ENCODE measurements around the gene UBE2H.

The UBE2H gene

GRCh38 chr7:129882531-129882930 lies 70.2 kb downstream of the UBE2H start:
- Histone ChIP-seq H2AFZ (ENCODE audit: low read length) (no peak overlapping the region), H3K79me2 (ENCODE audit: low read length) (peaks cover 85% of the 10 kb centered on the region), H3K9me2 (replicated peaks; ENCODE audit: insufficient read depth, low read length) (no peaks in the 10 kb centered on the region), H3K4me3 (ENCODE audit: low read length) (no peak overlapping the region), H3K4me1 (ENCODE audit: low read length) (peaks cover 8% of the 10 kb centered on the region; the same call in 1 of the 2 replicates), H3K4me2 (ENCODE audit: low read depth, low read length) (no peak overlapping the region), H3F3A (ENCODE audit: insufficient read depth, low read length) (no peaks in the 10 kb centered on the region), H3K9ac (ENCODE audit: low read length) (no peak overlapping the region), H3K27ac (ENCODE audit: low read length) (no peak overlapping the region), H4K20me1 (ENCODE audit: insufficient read depth, low read length) (peaks cover 8% of the 10 kb centered on the region), H3K36me3 (replicated peaks; ENCODE audit: insufficient read depth, low read length) (peaks cover 13% of the 10 kb centered on the region), H3K27me3 (replicated peaks; ENCODE audit: insufficient read depth, low read length) (no peaks in the 10 kb centered on the region), H3K9me3 (replicated peaks; ENCODE audit: insufficient read depth, low read length) (no peaks in the 10 kb centered on the region)
- DNase-seq, result no peak
- TF ChIP-seq EZH2phosphoT487 (IDR thresholded peaks at IDR 0.05; ENCODE audit: low read length) (no peak), CTCF (IDR thresholded peaks at IDR 0.05; ENCODE audit: low read length) (no peak), EZH2 (optimal IDR thresholded peaks at IDR 0.05; ENCODE audit: low read depth, low read length) (no peak)

GRCh38 chr7:129877146-129877792 lies 75.5 kb downstream of the UBE2H start:
- DNase-seq, result no peak
- Histone ChIP-seq H3K9me2 (replicated peaks; ENCODE audit: insufficient read depth, low read length) (no peaks in the 10 kb centered on the region), H3K9ac (ENCODE audit: low read length) (no peak overlapping the region), H3K27me3 (replicated peaks; ENCODE audit: insufficient read depth, low read length) (no peaks in the 10 kb centered on the region), H2AFZ (ENCODE audit: low read length) (no peak overlapping the region), H3K9me3 (replicated peaks; ENCODE audit: insufficient read depth, low read length) (no peaks in the 10 kb centered on the region), H3K4me1 (ENCODE audit: low read length) (peaks cover 8% of the 10 kb centered on the region; the same call in 1 of the 2 replicates), H3F3A (ENCODE audit: insufficient read depth, low read length) (no peaks in the 10 kb centered on the region), H3K4me2 (ENCODE audit: low read depth, low read length) (no peak overlapping the region), H3K4me3 (ENCODE audit: low read length) (no peak overlapping the region), H4K20me1 (ENCODE audit: insufficient read depth, low read length) (peaks cover 15% of the 10 kb centered on the region), H3K79me2 (ENCODE audit: low read length) (peaks cover 78% of the 10 kb centered on the region), H3K36me3 (replicated peaks; ENCODE audit: insufficient read depth, low read length) (peaks cover 13% of the 10 kb centered on the region), H3K27ac (ENCODE audit: low read length) (no peak overlapping the region)
- TF ChIP-seq CTCF (IDR thresholded peaks at IDR 0.05; ENCODE audit: low read length), result no peak
- TF ChIP-seq EZH2 (optimal IDR thresholded peaks at IDR 0.05; ENCODE audit: low read depth, low read length), result no peak
- TF ChIP-seq EZH2phosphoT487 (IDR thresholded peaks at IDR 0.05; ENCODE audit: low read length), result no peak

GRCh38 chr7:129875745-129876411 lies 76.9 kb downstream of the UBE2H start:
- no peaks in the 10 kb centered on the region for H3K9me3 ChIP-seq (replicated peaks; ENCODE audit: insufficient read depth, low read length)
- H3K4me3 ChIP-seq (ENCODE audit: low read length), result no peak overlapping the region
- peaks cover 8% of the 10 kb centered on the region; the same call in 1 of the 2 replicates for H3K4me1 ChIP-seq (ENCODE audit: low read length)
- H3K79me2 ChIP-seq (ENCODE audit: low read length), result peaks cover 79% of the 10 kb centered on the region
- H3K27ac ChIP-seq (ENCODE audit: low read length), result no peak overlapping the region
- no peaks in the 10 kb centered on the region for H3F3A ChIP-seq (ENCODE audit: insufficient read depth, low read length)
- H3K9me2 ChIP-seq (replicated peaks; ENCODE audit: insufficient read depth, low read length), result no peaks in the 10 kb centered on the region
- H2AFZ ChIP-seq (ENCODE audit: low read length), result no peak overlapping the region
- no peak for DNase-seq
- H3K36me3 ChIP-seq (replicated peaks; ENCODE audit: insufficient read depth, low read length), result peaks cover 13% of the 10 kb centered on the region
- H4K20me1 ChIP-seq (ENCODE audit: insufficient read depth, low read length), result peaks cover 13% of the 10 kb centered on the region
- TF ChIP-seq EZH2 (optimal IDR thresholded peaks at IDR 0.05; ENCODE audit: low read depth, low read length) (no peak), CTCF (IDR thresholded peaks at IDR 0.05; ENCODE audit: low read length) (no peak), EZH2phosphoT487 (IDR thresholded peaks at IDR 0.05; ENCODE audit: low read length) (no peak)
- no peak overlapping the region for H3K4me2 ChIP-seq (ENCODE audit: low read depth, low read length)
- no peaks in the 10 kb centered on the region for H3K27me3 ChIP-seq (replicated peaks; ENCODE audit: insufficient read depth, low read length)
- no peak overlapping the region for H3K9ac ChIP-seq (ENCODE audit: low read length)

Measured in MM.1S (cell line).